PC-9 (cell line): Measurements from ENCODE around the gene ERI3. TPM values are rescaled to one million over a fixed set of nuclear protein-coding genes. Genes with fewer than 3 reads are reported as not detected.

Experiments
- BruUV-seq: library from RNA; stranded (reverse); fragments of 400-500 nt; replicated peaks from 2 replicates; lab custom pipeline; 2021; lab: Mats Ljungman, UMichigan
- CTCF ChIA-PET: fragments of 300-600 bp; sonication (Branson Sonifier 250); formaldehyde crosslinking; loops from one replicate; lab custom pipeline; 2022; ENCODE audit warnings: antibody characterized with exemption; lab: Charles Lee
- POLR2A ChIA-PET: fragments of 300-600 bp; sonication (Branson Sonifier 250); formaldehyde crosslinking; loops from one replicate; lab custom pipeline; 2022; ENCODE audit warnings: antibody characterized with exemption; ENCODE audit not compliant: unreplicated experiment; lab: Charles Lee
- DNase-seq, 2 experiments: peaks; one replicate each; pipeline versions ENCODE4 v3.0.0 to v3.0.0-alpha.2; 2015 to 2022; ENCODE audit warnings: mixed read lengths in 1 of 2
- H2AFZ ChIP-seq: fragments of 200-600 bp; sonication (generic); 2 replicates; pipeline ENCODE4 v1.8.1; 2017; ENCODE audit warnings: antibody characterized with exemption
- H3F3A ChIP-seq: fragments of 200-600 bp; sonication (generic); 2 replicates; pipeline ENCODE4 v1.8.1; 2017; ENCODE audit warnings: antibody characterized with exemption, mild to moderate bottlenecking, low read depth; ENCODE audit not compliant: insufficient read depth
- H3K27ac ChIP-seq: fragments of 200-600 bp; sonication (generic); 2 replicates; pipeline ENCODE4 v1.6.1; 2016; ENCODE audit warnings: mixed run types
- H3K27me3 ChIP-seq: fragments of 200-600 bp; sonication (generic); 2 replicates; pipeline ENCODE4 v1.6.1; 2016; ENCODE audit warnings: low read depth, mixed run types; ENCODE audit not compliant: insufficient read depth
- H3K36me3 ChIP-seq: fragments of 200-600 bp; sonication (generic); 2 replicates; pipeline ENCODE4 v1.6.1; 2016; ENCODE audit warnings: low read depth, mixed run types
- H3K4me1 ChIP-seq: fragments of 200-600 bp; sonication (generic); replicated peaks from 2 replicates; pipeline ENCODE4 v1.6.1; 2016; ENCODE audit warnings: mixed run types; ENCODE audit not compliant: insufficient read depth
- H3K4me2 ChIP-seq: fragments of 200-600 bp; sonication (generic); 2 replicates; pipeline ENCODE4 v1.6.1; 2017; ENCODE audit warnings: mixed run types
- H3K4me3 ChIP-seq: fragments of 200-600 bp; sonication (generic); 2 replicates; pipeline ENCODE4 v1.6.1; 2016; ENCODE audit warnings: mixed run types
- H3K79me2 ChIP-seq: fragments of 200-600 bp; sonication (generic); 2 replicates; pipeline ENCODE4 v1.6.1; 2017; ENCODE audit warnings: low read depth, mixed run types
- H3K9me2 ChIP-seq: fragments of 200-600 bp; sonication (generic); 2 replicates; pipeline ENCODE4 v1.8.1; 2017; ENCODE audit warnings: mild to moderate bottlenecking; ENCODE audit not compliant: insufficient read depth
- H3K9me3 ChIP-seq: fragments of 200-600 bp; sonication (generic); 2 replicates; pipeline ENCODE4 v1.8.1; 2016; ENCODE audit warnings: low read depth; ENCODE audit not compliant: insufficient read depth
- H4K20me1 ChIP-seq: fragments of 200-600 bp; sonication (generic); 2 replicates; pipeline ENCODE4 v1.8.1; 2017; ENCODE audit not compliant: insufficient read depth
- EZH2 ChIP-seq: fragments of 200-600 bp; sonication (generic); IDR thresholded peaks from 2 replicates; pipeline ENCODE4 v1.8.0; 2017; ENCODE audit warnings: antibody characterized with exemption, low read depth
- intact Hi-C: fragments of 100-400 bp; cut with micrococcal nuclease; formaldehyde crosslinking; loops from one replicate; pipeline ENCODE4 v1.10.0; 2022; ENCODE audit not compliant: unreplicated experiment
- total RNA-seq: library from RNA; stranded (reverse); gene quantifications from 2 replicates; pipeline ENCODE4 v1.2.3, GENCODE V29; 2021
- TF ChIP-seq, protein P1 (sequence below): fragments of 200-600 bp; sonication (generic); conservative IDR thresholded peaks from 2 replicates; pipeline ENCODE4 v1.6.1; 2017; ENCODE audit warnings: mixed run types, antibody characterized with exemption, mild to moderate bottlenecking, moderate library complexity

ERI3 gene
- total RNA-seq, 1 experiment from 2014 or later: 120 TPM

DNA sequence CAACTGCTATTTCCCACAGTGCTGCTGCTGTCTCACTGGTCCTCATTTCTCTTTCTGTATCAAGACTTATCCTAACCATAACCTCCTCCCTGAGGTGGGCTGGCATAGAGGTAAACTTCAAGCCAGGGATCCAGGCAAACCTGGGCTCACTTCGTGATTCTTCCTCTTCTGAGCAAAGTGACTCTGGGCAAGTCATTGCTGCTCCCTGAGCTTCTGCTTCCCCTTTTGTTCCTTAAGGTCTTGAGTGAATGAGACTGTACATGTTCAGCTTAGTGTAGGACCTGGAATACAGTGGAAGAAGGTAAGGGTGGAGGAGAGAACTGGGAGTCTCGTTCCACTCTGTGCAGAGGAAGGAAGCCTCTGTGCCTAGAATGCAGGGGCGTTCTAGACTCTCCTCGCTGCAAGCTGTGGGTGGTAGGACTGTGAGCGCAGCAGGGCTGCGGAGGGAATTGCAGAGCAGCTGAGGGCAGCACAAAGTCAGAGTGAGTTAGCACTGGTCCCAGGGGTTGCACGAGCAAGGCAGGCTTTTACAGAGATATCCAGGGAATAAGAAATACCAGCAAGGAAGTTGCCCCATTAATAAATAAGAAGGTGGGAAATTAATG, 11.4 kb upstream of the ERI3 start:
- no peak for DNase-seq
- Histone ChIP-seq H4K20me1 (no peaks in the 10 kb centered on the region), H3K27me3 (no peaks in the 10 kb centered on the region), H3F3A (no peaks in the 10 kb centered on the region), H3K27ac (no peak overlapping the region), H3K9me2 (no peaks in the 10 kb centered on the region), H3K4me2 (no peak overlapping the region), H3K79me2 (no peaks in the 10 kb centered on the region), H2AFZ (no peak overlapping the region), H3K36me3 (no peaks in the 10 kb centered on the region), H3K4me1 (no peaks in the 10 kb centered on the region), H3K4me3 (no peak overlapping the region), H3K9me3 (no peaks in the 10 kb centered on the region)
- no TSS peak for BruUV-seq
- ChIA-PET POLR2A (interaction anchor here (0.5 to 0.6 kb wide), 2 partner anchors 15 to 184 kb away, joined by 3 to 11 read pairs; no protein-coding TSS in a partner anchor), CTCF (no interaction called here)
- TF ChIP-seq EZH2: no peak
- intact Hi-C loops: no loop called here

DNA sequence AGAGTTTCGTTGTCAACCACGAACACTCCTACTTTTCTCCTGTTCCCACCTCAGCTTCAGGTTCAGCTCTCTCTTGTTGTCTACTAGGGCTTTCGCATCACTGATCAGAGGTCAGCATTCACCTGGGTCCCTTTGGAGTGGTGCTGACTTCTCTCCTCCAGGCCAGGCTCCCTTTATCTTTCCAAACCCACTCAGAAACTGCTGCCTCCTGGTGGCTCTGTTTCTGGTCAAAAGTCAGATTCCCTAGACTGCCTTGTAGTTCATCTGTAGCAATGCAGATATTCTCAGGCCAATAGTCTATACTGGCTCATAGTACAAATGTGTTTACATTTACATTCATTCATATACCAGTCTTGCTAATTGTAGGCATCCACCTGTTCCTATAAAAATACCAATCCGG, 6.4 kb upstream of the ERI3 start:
- H3K79me2 ChIP-seq: no peaks in the 10 kb centered on the region
- no peaks in the 10 kb centered on the region for H3K36me3 ChIP-seq
- intact Hi-C loops: no loop called here
- TF ChIP-seq EZH2: no peak
- TF ChIP-seq, protein P1, sequence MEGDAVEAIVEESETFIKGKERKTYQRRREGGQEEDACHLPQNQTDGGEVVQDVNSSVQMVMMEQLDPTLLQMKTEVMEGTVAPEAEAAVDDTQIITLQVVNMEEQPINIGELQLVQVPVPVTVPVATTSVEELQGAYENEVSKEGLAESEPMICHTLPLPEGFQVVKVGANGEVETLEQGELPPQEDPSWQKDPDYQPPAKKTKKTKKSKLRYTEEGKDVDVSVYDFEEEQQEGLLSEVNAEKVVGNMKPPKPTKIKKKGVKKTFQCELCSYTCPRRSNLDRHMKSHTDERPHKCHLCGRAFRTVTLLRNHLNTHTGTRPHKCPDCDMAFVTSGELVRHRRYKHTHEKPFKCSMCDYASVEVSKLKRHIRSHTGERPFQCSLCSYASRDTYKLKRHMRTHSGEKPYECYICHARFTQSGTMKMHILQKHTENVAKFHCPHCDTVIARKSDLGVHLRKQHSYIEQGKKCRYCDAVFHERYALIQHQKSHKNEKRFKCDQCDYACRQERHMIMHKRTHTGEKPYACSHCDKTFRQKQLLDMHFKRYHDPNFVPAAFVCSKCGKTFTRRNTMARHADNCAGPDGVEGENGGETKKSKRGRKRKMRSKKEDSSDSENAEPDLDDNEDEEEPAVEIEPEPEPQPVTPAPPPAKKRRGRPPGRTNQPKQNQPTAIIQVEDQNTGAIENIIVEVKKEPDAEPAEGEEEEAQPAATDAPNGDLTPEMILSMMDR: no peak
- DNase-seq: no peak
- ChIA-PET CTCF (interaction anchor here (0.5 kb wide), 1 partner anchor 16 kb away, joined by 3 read pairs; no protein-coding TSS in a partner anchor), POLR2A (no interaction called here)
- no peak overlapping the region for H2AFZ ChIP-seq
- no peaks in the 10 kb centered on the region for H4K20me1 ChIP-seq
- no peak overlapping the region for H3K4me3 ChIP-seq
- no peaks in the 10 kb centered on the region for H3K9me2 ChIP-seq
- H3K27ac ChIP-seq: no peak overlapping the region
- H3K9me3 ChIP-seq: no peaks in the 10 kb centered on the region
- no peaks in the 10 kb centered on the region for H3F3A ChIP-seq
- peaks cover 7% of the 10 kb centered on the region; the same call in 1 of the 2 replicates for H3K4me1 ChIP-seq
- H3K27me3 ChIP-seq: no peaks in the 10 kb centered on the region
- H3K4me2 ChIP-seq: no peak overlapping the region
- no TSS peak for BruUV-seq

DNA sequence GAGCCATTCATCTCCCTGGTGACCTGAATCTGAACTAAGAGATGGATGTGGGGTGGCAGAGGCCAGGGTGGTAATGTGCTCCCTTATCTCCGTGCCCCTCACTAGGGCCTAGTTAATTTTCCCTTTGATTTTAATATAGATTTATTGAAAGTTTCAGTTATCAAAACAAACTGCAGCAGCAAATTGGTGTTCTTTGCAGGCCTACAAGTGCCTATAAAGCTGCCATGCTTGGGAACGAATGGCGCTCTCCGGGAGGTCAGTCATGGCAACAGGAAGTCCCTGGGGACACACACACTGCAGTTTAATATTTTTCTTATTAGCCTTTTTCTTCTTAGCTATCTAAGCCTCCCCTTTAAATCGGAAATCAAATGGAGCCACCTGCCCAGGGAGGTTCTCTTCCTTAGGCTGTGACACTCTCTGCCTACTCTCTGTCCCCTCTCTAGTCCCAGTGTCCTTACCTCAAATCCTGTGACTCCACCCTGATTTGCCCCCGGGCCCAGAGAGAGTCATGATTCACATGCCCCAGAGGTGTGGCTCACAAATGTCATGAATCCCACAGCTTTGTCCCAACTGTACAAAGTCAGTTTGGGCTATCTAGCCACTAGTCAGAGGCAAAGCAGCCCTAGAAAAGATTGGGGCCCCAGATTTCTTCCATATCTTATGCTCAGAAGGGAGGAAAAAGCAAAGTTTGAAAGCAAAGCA, 4.3 kb upstream of the ERI3 start:
- no peak overlapping the region for H3K27ac ChIP-seq
- no peaks in the 10 kb centered on the region for H3K27me3 ChIP-seq
- BruUV-seq: no TSS peak
- POLR2A ChIA-PET: no interaction called here
- no peak overlapping the region for H3K4me3 ChIP-seq
- H3K9me3 ChIP-seq: no peaks in the 10 kb centered on the region
- H4K20me1 ChIP-seq: no peaks in the 10 kb centered on the region; the same call in 1 of the 2 replicates
- H3K9me2 ChIP-seq: no peaks in the 10 kb centered on the region
- H3F3A ChIP-seq: no peaks in the 10 kb centered on the region
- intact Hi-C loops: no loop called here
- CTCF ChIA-PET: no interaction called here
- H3K79me2 ChIP-seq: peaks cover 5% of the 10 kb centered on the region
- no peak for TF ChIP-seq EZH2
- TF ChIP-seq, protein P1: no peak
- H2AFZ ChIP-seq: no peak overlapping the region
- DNase-seq: peak in 1 of 2 experiments; percentile 46
- no peaks in the 10 kb centered on the region for H3K36me3 ChIP-seq
- peaks cover 8% of the 10 kb centered on the region; the same call in 1 of the 2 replicates for H3K4me1 ChIP-seq
- H3K4me2 ChIP-seq: no peak overlapping the region
